CD14-positive monocyte (primary cell): ENCODE data around the gene KIR2DL3. TPM values are rescaled to one million over a fixed set of nuclear protein-coding genes. Genes with fewer than 3 reads are reported as not detected.

Experiments
- DNase-seq, 3 donors: peaks; one replicate each; pipeline ENCODE4 v3.0.0-alpha.2; 2011 to 2022
- H2AFZ ChIP-seq: 2 replicates; pipeline ENCODE4 v1.6.0; 2012; ENCODE audit warnings: mild to moderate bottlenecking, low read depth, low read length, inconsistent platforms; ENCODE audit not compliant: insufficient read depth, poor library complexity, severe bottlenecking
- H3K27ac ChIP-seq, 2 donors: 1 replicate in 1 of 2; 2 replicates in 1 of 2; pipeline ENCODE4 v1.5.1; 2012 to 2013; ENCODE audit warnings: low read length in 2 of 2, control low read depth in 1 of 2, inconsistent platforms in 1 of 2, low read depth in 1 of 2, mild to moderate bottlenecking in 1 of 2
- H3K27me3 ChIP-seq, 2 donors: one replicate each; pipeline versions ENCODE4 v1.6.0 to v1.6.1; 2011 to 2013; ENCODE audit warnings: low read length in 2 of 2; ENCODE audit not compliant: control insufficient read depth in 2 of 2, insufficient read depth in 2 of 2
- H3K36me3 ChIP-seq, 2 donors: replicated peaks in 1 of 2; 1 replicate in 1 of 2; 2 replicates in 1 of 2; pipeline versions ENCODE4 v1.5.1 to v1.6.1; 2012 to 2013; ENCODE audit warnings: low read length in 2 of 2, control low read depth in 1 of 2, inconsistent platforms in 1 of 2, mild to moderate bottlenecking in 1 of 2; ENCODE audit not compliant: insufficient read depth in 2 of 2, control insufficient read depth in 1 of 2
- H3K4me1 ChIP-seq, 2 donors: 1 replicate in 1 of 2; 2 replicates in 1 of 2; pipeline versions ENCODE4 v1.5.1 to v1.6.1; 2012 to 2013; ENCODE audit warnings: low read length in 2 of 2, control low read depth in 1 of 2, inconsistent platforms in 1 of 2, mild to moderate bottlenecking in 1 of 2, moderate library complexity in 1 of 2; ENCODE audit not compliant: insufficient read depth in 2 of 2, control insufficient read depth in 1 of 2
- H3K4me2 ChIP-seq: replicated peaks from 2 replicates; pipeline ENCODE3; 2012; ENCODE audit warnings: low read length, moderate library complexity, mild to moderate bottlenecking; ENCODE audit not compliant: poor library complexity, severe bottlenecking; ENCODE audit errors: extremely low read depth
- H3K4me3 ChIP-seq, 3 experiments: fragments of 200-600 bp in 1 of 3; sonication (generic) in 1 of 3; replicated peaks in 1 of 3; 1 replicate in 2 of 3; 2 replicates in 1 of 3; pipeline ENCODE4 v1.5.1; 2011 to 2013; ENCODE audit warnings: low read length in 3 of 3, mild to moderate bottlenecking in 3 of 3, control low read depth in 2 of 3, low read depth in 2 of 3, inconsistent platforms in 1 of 3, moderate library complexity in 1 of 3
- H3K79me2 ChIP-seq: 2 replicates; pipeline ENCODE4 v1.6.0; 2012; ENCODE audit warnings: mild to moderate bottlenecking, control low read depth, inconsistent platforms, low read length, moderate library complexity; ENCODE audit not compliant: insufficient read depth
- H3K9ac ChIP-seq: 2 replicates; pipeline ENCODE4 v1.6.0; 2017; ENCODE audit warnings: low read length, mild to moderate bottlenecking; ENCODE audit not compliant: insufficient read depth, poor library complexity, severe bottlenecking
- H3K9me3 ChIP-seq, 2 donors: replicated peaks in 1 of 2; 1 replicate in 1 of 2; 2 replicates in 1 of 2; pipeline versions ENCODE4 v1.5.1 to v1.6.1; 2012 to 2013; ENCODE audit warnings: low read length in 2 of 2, control low read depth in 1 of 2; ENCODE audit not compliant: control insufficient read depth in 1 of 2, insufficient read depth in 1 of 2
- H4K20me1 ChIP-seq: 2 replicates; pipeline ENCODE4 v1.6.0; 2012; ENCODE audit warnings: mild to moderate bottlenecking, low read length, control low read depth, moderate library complexity; ENCODE audit not compliant: insufficient read depth
- H3K27ac Mint-ChIP-seq, 7 donors: one replicate each; pipeline ENCODE4 v1.8.0; 2020; ENCODE audit warnings: mild to moderate bottlenecking in 7 of 7, mixed read lengths in 7 of 7, moderate library complexity in 6 of 7, inconsistent platforms in 2 of 7
- H3K27me3 Mint-ChIP-seq, 3 donors: one replicate each; pipeline ENCODE4 v1.8.0; 2021 to 2022; ENCODE audit warnings: low read depth in 3 of 3, mild to moderate bottlenecking in 3 of 3, mixed read lengths in 3 of 3, moderate library complexity in 3 of 3, inconsistent platforms in 1 of 3
- H3K36me3 Mint-ChIP-seq, 2 donors: one replicate each; pipeline ENCODE4 v1.8.0; 2020; ENCODE audit warnings: mixed read lengths in 2 of 2, inconsistent platforms in 1 of 2, mild to moderate bottlenecking in 1 of 2
- H3K4me1 Mint-ChIP-seq: one replicate; pipeline ENCODE4 v1.8.0; 2020; ENCODE audit warnings: mild to moderate bottlenecking, mixed read lengths
- H3K4me3 Mint-ChIP-seq, 2 donors: one replicate each; pipeline ENCODE4 v1.8.0; 2020; ENCODE audit warnings: mild to moderate bottlenecking in 2 of 2, mixed read lengths in 2 of 2, moderate library complexity in 1 of 2
- H3K9me3 Mint-ChIP-seq, 7 donors: one replicate each; pipeline ENCODE4 v1.8.0; 2020 to 2022; ENCODE audit warnings: mixed read lengths in 7 of 7, mild to moderate bottlenecking in 6 of 7, moderate library complexity in 6 of 7, inconsistent platforms in 2 of 7
- CTCF ChIP-seq: fragments of 200-600 bp; IDR thresholded peaks from one replicate; pipeline ENCODE4 v1.8.0; 2022; ENCODE audit warnings: antibody characterized with exemption, mild to moderate bottlenecking
- WGBS: methylation state at CpG from one replicate; pipeline ENCODE4 v1.1.5; 2013; ENCODE audit warnings: missing lambda C conversion rate; ENCODE audit not compliant: insufficient coverage; 5-methylcytosine and 5-hydroxymethylcytosine counted together
- intact Hi-C, 2 donors: fragments of 100-400 bp; cut with micrococcal nuclease; formaldehyde crosslinking; loops; one replicate each; pipeline versions ENCODE4 v1.15.0 to v1.15.1; 2023
- polyA plus RNA-seq, 3 donors: library from polyadenylated mRNA; depleted of rRNA in 1 of 3; unstranded in 2 of 3; stranded (reverse) in 1 of 3; fragments of 300-500 nt in 2 of 3; fragments of >200 nt in 1 of 3; fragmentation: Illumina TruSeq in 2 of 3; gene quantifications; 1 replicate in 2 of 3; 2 replicates in 1 of 3; pipeline ENCODE4 v1.2.3, GENCODE V29; 2012 to 2021

KIR2DL3 gene
- polyA plus RNA-seq, 3 donors: 0.07 TPM; not detected in 2

DNA sequence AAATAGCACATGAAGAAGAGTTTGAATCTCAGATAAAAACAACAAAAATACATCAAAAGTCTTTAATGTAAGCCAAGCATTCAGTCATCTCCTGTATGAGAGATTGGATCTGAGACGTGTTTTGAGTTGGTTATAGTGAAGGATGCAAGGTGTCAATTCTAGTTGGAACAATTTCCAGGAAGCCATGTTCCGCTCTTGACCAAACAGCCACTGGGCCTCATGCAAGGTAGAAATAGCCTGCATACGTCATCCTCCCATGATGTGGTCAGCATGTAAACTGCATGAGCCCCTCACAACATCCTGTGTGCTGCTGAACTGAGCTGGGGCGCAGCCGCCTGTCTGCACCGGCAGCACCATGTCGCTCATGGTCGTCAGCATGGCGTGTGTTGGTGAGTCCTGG lies 14.2 kb upstream of the KIR2DL3 start, which contains the start of gene KIR3DL3:
Gene KIR3DL3 (plus strand): TSS at position 301 of the 400 bp plus-strand sequence. CDS start 55 bp downstream, at position 356.
- Histone ChIP-seq H2AFZ (no peak within 1 kb of the TSS), H3K4me1 (peaks cover 3 to 8% of the 10 kb centered on the region in 2 donors), H3K4me2 (no peak within 1 kb of the TSS), H3K9me3 (peaks cover 13 to 32% of the 10 kb centered on the region in 2 donors), H3K36me3 (no peaks in the 10 kb centered on the region), H3K27me3 (peaks cover 2 to 13% of the 10 kb centered on the region in 2 donors), H3K9ac (no peak within 1 kb of the TSS), H3K4me3 (no peak within 1 kb of the TSS), H3K79me2 (no peaks in the 10 kb centered on the region), H3K27ac (no peak within 1 kb of the TSS), H4K20me1 (no peaks in the 10 kb centered on the region)
- peaks cover 14 to 49% (median 30%) of the 10 kb centered on the region in 7 donors for H3K9me3 Mint-ChIP-seq
- no peak for DNase-seq
- H3K36me3 Mint-ChIP-seq: no peaks in the 10 kb centered on the region
- H3K27me3 Mint-ChIP-seq: peaks cover 11 to 24% (median 19%) of the 10 kb centered on the region in 3 donors
- peaks cover 7% of the 10 kb centered on the region for H3K4me1 Mint-ChIP-seq
- TF ChIP-seq CTCF: no peak
- H3K27ac Mint-ChIP-seq: peak within 1 kb of the TSS in 4 of 7 donors; percentile 6 to 72 (median 23)
- 100% methylated on average over 6 of the region's 9 CpGs for WGBS
- no peak within 1 kb of the TSS for H3K4me3 Mint-ChIP-seq
- intact Hi-C loops: no loop called here

GRCh38 chr19:54724644-54725043 lies 13.7 kb upstream of the KIR2DL3 start:
- DNase-seq: no peak
- Histone ChIP-seq H3K27me3 (peaks cover 2 to 12% of the 10 kb centered on the region in 2 donors), H3K27ac (no peak overlapping the region), H3K36me3 (no peaks in the 10 kb centered on the region), H4K20me1 (no peaks in the 10 kb centered on the region), H3K9ac (no peak overlapping the region), H3K4me2 (no peak overlapping the region), H3K4me3 (no peak overlapping the region), H2AFZ (no peak overlapping the region), H3K9me3 (peaks cover 13 to 26% of the 10 kb centered on the region in 2 donors), H3K4me1 (peaks cover 3 to 8% of the 10 kb centered on the region in 2 donors), H3K79me2 (no peaks in the 10 kb centered on the region)
- Mint-ChIP-seq H3K27me3 (peaks cover 11 to 25% (median 23%) of the 10 kb centered on the region in 3 donors), H3K9me3 (peaks cover 11 to 46% (median 28%) of the 10 kb centered on the region in 7 donors), H3K4me1 (peaks cover 7% of the 10 kb centered on the region), H3K27ac (peak overlapping the region in 1 of 7 donors; percentile 31), H3K36me3 (no peaks in the 10 kb centered on the region), H3K4me3 (no peak overlapping the region)
- TF ChIP-seq CTCF: no peak
- WGBS: 67% methylated on average over 3 of the region's 3 CpGs
- intact Hi-C loops: no loop called here
